Vagina (tissue), 2 donors: Measurements from ENCODE around the gene FCRL5.

Experiments
- POLR2A ChIP-seq, 2 donors: fragments of 450-650 bp; IDR thresholded peaks; one replicate each; pipeline ENCODE4 v1.6.1; 2017; ENCODE audit warnings: antibody characterized with exemption in 2 of 2, mild to moderate bottlenecking in 2 of 2, moderate library complexity in 2 of 2
- TF ChIP-seq, protein P1 (sequence below), 3 experiments: fragments of 450-650 bp in 2 of 3; fragments of 200-600 bp in 1 of 3; sonication (generic) in 1 of 3; IDR thresholded peaks; one replicate each; pipeline ENCODE4 v1.5.1; 2017 to 2019; ENCODE audit warnings: antibody characterized with exemption in 3 of 3, mild to moderate bottlenecking in 2 of 3, moderate library complexity in 2 of 3

DNA sequence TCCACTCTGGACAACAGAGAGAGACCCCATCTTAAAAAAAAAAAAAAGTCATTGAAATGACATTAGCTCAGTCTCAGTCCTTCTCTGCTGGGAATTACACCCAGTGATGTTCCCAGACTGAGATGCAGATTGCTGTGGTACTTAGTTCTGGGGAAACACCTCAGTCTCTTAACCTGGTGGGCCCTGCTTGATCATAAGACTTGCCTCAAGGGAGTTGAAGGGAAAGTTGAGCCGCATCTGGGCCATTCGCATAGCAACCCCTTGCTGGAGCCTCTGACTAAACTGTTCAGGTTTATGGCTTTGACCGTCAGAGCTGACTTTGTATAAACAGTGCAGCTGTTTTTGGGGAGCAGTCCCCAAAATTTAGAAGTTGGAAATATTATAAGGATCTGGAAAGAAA, 32.2 kb upstream of the FCRL5 start:
- TF ChIP-seq, protein P1, sequence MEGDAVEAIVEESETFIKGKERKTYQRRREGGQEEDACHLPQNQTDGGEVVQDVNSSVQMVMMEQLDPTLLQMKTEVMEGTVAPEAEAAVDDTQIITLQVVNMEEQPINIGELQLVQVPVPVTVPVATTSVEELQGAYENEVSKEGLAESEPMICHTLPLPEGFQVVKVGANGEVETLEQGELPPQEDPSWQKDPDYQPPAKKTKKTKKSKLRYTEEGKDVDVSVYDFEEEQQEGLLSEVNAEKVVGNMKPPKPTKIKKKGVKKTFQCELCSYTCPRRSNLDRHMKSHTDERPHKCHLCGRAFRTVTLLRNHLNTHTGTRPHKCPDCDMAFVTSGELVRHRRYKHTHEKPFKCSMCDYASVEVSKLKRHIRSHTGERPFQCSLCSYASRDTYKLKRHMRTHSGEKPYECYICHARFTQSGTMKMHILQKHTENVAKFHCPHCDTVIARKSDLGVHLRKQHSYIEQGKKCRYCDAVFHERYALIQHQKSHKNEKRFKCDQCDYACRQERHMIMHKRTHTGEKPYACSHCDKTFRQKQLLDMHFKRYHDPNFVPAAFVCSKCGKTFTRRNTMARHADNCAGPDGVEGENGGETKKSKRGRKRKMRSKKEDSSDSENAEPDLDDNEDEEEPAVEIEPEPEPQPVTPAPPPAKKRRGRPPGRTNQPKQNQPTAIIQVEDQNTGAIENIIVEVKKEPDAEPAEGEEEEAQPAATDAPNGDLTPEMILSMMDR (IDR thresholded peaks at IDR 0.05): no peak
- TF ChIP-seq POLR2A (IDR thresholded peaks at IDR 0.05): no peak
